Left renal pelvis (tissue), 4 donors: Measurements from ENCODE around the gene BRIX1. TPM values are rescaled to one million over a fixed set of nuclear protein-coding genes. Genes with fewer than 3 reads are reported as not detected.
"Not testable (repeated sequence)": the region's sequence is repeated elsewhere in the genome, so short reads cannot be mapped to it uniquely, and the experiment has no call there.

Experiments used
- DNase-seq, 4 donors: peaks; one replicate each; pipeline ENCODE4 v3.0.0-alpha.2; 2013; ENCODE audit warnings: low read depth in 4 of 4, low spot score in 3 of 4
- polyA plus RNA-seq, 4 donors: library from polyadenylated mRNA; unstranded; fragments of 120-200 nt; gene quantifications; one replicate each; pipeline ENCODE4 v1.2.1, GENCODE V29; 2013; ENCODE audit not compliant: insufficient read length in 4 of 4

Gene BRIX1
- polyA plus RNA-seq, 4 donors: 45.9 to 71.1 (median 51.2) TPM

DNA sequence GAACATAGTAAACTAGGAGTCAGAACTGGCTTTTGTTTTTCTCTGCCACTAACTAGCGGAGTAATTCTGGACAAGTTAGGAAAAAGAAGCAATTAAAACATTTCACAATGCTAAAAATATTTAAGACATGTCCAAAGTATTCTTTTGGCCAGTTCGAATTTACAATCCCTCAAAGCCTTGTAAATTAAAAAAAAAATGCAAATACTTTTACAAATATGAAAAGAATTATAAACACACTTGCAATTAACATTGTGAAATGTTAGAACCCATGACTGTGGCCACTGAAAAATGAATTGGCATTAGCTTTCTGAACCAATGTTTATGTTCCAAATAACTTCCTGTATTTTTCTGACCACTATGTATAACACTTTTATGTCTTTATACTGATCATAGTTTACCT is 2.4 kb upstream of the BRIX1 start:
- no peak for DNase-seq

DNA sequence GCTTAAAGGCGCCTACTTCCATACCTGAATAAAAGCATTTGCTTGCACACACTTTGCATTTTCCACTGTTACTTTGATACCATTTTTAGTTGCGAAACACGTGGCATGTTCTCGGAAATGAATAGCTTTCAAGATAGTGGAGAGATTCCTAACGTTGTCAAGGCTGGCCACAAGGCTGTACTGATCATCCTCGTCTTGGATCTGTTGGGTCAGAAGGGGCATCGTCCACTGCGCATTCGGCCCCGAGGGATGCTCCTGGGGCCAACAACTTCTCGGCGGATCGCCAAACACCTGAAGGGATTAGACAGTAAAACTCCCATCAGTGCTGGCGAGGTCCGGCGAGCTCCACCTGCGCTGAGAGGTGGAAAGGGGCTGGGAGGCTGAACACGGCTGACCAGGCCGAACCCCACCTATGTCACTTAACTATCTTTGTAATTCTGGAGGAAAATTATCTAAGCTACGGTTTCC is 806 bp upstream of the BRIX1 start:
- no peak for DNase-seq

DNA sequence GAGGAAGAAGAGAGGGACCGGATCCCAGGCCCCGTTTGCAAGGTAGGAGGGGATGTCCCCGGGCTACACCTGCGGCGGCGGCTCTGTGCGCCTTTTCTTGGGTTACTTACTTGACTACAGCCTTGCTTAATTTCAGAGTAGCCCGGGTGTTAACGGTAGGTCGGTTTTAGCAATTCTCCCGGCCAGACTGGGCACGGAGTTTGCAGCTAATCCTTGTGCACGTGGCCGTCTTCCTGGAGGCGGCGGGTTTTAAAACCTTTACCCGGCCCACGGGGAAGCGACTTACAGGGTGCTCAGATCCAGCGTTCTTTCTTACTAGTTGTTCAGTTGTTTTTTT is 313 bp downstream of the BRIX1 start:
- no peak for DNase-seq

DNA sequence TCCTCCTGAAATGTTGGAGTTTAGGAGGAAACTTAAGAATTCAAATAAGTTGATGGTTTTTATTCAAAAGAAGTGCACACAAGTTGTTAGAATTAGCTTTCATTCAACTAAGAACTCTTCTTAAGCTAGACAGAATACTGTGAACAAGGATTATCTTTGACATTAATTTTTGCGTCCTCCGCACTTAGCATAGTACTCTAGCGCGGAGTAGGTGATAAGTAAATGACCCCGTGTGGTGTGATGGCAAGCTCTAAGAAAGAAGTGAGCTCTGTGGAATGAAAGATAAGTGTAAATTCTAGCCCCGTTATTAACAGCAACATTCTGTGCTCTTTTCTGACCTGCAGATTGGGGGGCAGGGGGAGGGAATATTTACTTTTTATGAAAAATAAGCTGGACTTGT is 1.0 kb downstream of the BRIX1 start:
- DNase-seq: no peak

DNA sequence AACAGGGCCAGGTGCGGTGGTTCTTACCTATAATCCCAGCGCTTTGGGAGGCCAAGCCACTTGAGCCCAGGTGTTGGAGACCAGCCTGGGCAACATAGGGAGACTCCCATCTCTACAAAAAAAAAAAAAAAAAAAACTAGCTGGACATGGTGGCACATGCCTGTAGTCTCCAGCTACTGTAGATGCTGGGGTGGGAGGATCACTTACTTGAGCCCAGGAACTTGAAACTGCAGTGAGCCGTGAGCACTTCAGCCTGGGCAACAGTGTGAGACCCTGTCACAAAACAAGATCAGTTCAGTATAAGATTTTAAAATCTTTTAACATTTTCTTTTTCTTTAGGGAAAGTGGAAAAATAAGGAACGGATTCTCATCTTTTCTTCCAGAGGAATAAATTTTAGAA is 2.5 kb downstream of the BRIX1 start:
- no peak for DNase-seq

DNA sequence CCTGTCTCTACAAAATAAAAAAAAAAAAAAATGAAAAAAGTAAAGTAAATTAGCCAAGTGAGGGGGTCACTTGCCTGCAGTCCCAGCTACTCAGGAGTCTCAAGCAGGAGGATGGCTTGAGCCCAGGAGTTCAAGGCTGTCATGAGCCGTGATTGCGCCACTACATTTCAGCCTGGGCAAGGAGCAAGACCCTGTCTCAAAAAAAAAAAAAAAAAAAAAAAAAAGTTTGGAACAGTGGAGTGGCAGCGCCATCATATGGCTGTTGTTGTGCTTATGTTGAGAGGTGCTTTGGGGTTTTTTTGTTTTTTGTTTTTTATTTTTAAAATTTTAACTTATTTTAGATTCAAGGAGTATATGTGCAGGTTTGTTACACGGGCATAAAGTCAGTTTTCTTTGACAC is 3.6 kb downstream of the BRIX1 start:
- no peak for DNase-seq

DNA sequence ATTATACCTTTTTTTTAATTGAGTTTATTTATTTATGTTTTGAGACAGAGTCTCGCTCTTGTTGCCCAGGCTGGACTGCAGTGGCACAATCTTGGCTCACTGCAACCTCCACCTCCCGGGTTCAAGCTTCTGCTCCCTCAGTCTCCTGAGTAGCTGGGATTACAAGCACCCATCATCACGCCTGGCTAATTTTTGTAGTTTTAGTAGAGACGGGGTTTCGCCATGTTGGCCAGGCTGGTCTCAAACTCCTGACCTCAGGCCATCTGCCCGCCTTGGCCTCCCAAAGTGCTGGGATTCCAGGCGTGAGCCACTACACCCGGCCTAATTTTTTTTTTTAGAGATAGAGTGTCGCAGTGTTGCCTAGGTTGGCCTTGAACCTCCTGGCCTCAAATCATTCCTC is 7.7 kb downstream of the BRIX1 start:
- not testable (repeated sequence) for DNase-seq

DNA sequence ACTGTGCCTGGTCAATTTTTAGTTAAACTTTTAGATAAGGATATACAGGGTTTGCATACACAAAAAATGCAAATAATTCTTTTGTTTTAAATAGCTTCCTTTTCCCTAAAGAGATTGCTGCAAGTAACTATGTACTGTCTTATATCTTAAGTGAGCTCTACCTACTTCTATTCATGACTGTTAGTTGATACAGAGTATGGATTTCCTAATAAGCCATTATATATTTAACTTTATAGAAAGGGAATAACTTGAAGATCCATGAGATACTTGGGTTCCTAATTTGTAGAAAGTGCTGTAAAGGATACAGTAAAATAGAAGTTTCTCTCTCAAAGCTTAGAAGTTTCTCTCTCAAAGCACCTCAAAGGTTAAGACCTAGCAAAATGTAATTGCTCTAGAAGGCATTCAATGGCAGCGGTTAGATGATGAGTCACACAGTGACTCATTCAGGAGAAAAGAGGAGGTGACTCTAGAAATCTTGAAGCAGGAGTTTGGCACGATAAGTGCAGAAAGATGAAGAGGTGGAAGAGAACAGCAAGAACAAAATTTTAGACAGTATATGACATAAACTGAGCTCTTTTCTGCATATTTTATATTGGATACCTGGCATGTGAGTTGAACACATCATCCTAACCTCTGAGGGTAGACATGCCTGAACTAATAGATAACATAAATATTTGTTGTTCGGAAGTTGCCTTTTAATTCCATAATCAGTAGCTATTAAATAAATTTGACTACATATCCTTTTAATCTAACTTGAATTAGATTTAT is 8.4 kb downstream of the BRIX1 start:
- no peak for DNase-seq

DNA sequence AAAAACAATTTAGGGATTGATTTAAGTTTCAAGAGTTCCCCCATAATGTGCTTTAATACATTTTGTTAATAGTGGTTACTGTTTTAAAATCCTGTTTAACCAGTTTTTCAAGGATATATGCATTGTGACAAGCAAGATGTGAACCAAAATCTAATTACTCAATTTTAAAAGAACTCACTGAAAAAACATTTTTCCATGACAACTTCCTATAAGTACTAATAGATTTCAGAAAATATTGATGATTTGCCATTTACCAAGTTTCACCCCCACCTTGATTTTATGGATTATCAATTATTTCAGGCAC is 8.9 kb downstream of the BRIX1 start:
- no peak for DNase-seq

DNA sequence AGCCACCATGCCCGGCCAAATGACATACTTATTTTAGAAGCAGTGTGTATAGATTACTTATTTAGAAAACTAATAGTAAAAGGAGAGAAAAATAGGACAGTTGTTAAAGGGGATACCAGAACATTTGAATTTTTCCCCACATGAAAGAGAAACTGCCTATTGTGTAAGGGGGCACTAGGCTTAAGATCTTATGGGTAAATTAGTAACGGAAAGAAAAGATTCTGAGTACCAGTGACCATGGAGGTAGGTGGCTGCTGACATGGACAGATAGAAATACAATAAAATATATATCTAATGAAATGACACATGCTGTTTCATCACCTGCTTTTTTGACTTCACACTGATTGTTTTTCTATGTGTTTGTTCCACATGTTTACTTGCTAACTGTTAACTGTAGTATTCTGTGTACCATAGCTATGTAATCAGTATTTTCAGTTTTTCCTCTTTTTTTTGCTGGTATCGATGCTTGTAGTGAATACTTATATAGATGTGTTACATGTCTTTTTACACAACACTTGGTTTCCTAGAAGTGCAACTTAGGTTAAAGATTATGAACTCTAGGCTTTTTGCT is 10.9 kb downstream of the BRIX1 start:
- no peak for DNase-seq

DNA sequence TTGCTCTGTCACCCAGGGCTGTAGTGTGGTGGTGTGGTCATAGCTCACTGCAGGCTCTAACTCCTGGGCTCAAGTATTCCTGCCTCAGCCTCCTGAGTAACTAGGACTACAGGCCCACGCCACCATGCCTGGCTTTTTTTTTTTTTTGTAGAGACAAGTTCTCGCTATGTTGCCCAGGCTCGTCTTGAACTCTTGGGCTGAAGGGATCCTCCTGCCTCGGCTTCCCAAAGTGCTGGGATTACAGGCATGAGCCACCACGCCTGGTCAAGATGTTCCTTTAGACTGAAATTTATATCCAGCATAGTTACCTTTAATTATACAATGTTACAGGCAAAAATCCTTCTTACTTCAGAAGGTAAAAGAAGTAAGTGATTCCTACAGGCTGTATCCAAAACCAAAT is 12.3 kb downstream of the BRIX1 start:
- no peak for DNase-seq

DNA sequence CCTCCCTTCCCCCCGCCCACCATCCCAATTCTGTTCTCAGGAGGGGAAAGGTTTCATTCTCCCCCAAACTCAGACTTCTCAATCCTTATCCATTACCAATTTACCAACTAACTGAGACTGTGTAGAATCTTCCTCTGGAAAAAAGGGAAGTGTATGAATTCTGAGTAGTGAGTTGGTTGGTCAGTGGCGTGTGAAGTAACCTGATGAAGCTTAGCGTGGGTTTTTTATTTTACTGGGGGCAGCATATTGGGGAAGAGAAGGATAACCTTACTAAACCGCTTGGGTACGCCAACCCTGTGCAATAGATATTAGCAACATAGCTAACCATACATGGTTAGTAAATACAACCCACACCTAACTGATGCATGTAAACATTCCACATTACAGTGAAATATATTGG is 12.8 kb downstream of the BRIX1 start:
- no peak for DNase-seq

DNA sequence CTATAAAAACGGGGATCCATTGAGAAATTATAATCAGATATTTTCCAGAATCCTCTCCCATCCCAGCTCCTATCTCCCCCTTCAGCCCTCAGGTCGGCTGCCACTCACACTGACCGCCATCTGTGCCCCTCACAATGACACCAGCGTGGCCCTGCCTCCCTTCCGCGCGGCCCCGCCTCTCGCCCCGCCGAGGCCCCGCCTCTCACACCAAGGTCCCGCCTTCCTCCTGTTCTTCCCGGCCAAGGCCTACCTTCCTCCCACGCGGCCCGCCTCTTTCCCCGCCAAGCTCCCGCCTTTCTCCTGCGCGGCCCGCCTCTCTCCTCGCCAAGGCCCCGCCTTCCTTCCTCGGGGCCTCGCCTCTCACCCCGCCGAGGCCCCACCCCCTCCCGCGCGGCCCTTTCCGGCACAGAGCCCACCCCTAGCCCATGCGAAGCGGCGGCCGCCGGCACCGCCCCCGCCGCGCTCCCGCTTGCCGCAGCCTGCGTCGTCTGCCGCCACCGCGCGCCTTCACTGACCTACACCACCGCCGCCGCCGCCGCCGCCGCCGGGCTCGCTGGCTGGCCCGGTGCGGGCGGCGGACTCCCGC is 13.7 kb downstream of the BRIX1 start, which contains the start of gene DNAJC21:
Gene DNAJC21, plus strand, starts transcription at position 426 of the 586 bp plus-strand sequence. CDS start 261 bp downstream, outside the sequence.
- DNase-seq: peak; percentile 90 to 93 (median 93)

DNA sequence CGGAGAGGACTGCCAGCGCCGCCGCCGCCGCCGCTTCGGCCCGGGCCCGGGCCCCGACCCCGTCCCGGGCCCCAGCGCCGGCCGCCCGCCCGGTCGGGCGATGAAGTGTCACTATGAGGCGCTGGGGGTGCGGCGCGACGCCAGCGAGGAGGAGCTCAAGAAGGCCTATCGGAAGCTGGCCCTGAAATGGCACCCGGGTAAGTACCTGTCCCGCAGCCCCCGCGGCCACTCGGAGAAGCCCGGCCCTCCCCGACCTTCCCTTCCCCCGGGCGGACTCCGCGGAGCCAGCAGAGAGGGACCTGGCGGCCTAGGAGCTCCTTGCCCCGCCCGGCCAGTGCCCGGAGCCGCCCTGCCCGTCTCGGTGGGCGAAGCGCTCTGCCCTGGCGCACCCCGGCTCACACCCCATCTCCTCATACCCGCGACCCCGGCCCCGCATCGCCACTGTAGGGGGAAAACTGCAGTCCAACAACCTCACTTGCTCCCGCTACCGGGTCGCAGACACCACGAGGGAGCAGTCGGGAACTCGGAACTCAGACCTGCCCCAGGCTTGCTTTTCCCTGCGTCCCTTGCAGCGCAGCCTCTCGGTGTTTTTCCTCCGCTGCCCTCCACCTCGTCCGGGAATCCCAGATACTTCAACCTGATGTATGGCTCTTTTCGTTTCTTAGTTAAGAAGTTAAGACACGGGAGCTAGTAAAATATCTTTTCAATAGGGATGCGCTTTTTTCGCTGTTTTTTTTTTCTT is 14.4 kb downstream of the BRIX1 start:
- DNase-seq: peak; percentile 47 to 63 (median 52)

DNA sequence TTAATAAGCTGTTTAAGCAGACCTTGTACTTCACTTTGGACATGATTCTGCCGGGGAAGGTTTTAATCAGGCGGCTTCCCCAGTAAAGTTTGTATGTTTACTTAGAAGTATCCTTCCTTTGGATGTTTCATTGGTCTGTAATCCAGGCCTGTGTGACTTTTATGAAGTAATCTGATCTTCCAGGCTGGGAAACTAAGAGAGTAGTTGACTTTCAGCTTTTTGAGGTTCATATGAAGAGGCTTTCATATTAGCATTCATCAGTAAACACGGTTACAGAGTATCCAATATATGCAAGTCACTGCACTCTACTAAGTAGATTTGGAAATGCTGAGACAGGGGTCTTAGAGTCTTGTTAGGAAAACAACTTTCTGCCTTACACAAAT is 14.9 kb downstream of the BRIX1 start:
- peak in 1 of 4 donors; percentile 12 for DNase-seq

DNA sequence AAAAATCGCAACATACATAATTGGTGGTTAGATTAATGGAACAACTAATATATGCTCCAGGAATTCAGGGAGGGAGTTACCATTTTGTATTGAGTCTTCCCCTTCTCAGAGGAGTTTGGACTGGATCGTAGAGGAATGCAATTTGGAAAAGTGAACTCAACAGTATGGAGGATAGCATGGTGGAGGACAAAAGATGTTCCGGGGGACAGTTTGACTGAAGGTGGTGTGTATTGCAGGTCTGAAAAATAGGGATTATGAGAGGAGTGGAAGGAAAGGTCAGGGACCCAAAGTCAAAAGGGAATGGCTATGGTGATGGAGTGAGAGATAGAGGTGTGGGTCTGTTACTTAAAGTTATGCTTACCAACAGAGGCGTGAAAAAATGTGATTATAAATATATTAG is 15.4 kb downstream of the BRIX1 start:
- DNase-seq: no peak

DNA sequence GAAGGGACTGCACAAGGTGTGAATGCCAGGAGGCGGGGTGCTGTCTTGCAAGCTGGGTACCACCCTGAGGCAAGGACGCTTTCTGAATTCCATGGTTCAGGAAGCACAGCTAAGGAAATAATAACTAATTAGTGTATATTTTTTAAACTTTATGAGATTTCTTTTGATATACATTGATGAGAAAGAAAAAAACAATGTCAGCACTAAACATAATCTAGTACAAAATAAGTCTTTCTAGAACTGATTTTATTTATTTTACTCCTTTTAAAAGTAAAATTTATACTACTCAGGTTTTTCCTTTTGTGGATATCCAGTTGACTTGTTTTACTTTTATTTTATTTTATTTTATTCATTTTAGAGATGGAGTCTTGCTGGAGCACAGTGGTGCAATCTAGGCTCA is 17.4 kb downstream of the BRIX1 start:
- no peak for DNase-seq

DNA sequence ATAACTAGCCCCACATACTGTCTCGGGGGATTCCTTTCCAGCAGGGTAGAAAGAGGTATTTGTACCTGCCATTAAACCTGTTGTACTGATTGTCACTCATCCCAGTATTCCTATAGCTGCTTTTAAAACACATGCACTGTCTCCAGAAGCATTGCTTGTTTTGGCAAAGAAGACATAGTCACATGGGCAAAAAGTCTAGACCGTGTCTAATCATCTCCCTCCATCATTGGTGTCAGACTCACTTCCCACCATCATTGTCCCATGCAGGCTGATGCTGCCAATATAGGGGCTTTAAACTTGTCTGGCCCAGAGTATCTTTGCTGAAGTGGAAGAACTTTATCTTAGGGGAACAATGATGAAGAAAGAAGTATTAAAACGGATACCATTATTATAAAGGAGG is 26.4 kb downstream of the BRIX1 start:
- DNase-seq: no peak

DNA sequence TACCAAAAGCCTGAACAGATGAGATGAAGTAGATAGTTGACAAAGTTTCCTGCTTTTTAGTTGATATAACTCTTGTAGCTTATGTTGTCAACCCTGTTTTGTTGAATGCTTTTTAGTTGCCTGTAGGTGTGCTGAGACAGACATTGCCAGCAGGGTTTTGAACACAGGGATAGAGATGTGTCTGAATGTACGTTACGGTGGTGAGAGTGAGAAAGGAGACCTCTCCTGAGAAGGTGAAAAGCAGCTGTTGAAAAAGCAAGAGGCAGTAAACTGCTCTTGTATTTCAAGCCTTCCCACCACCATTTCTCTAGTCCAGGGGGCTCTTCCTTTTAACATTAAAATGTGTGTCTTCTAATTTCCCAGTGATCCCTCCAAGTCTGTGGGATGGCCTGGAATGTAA is 28.5 kb downstream of the BRIX1 start:
- DNase-seq: no peak

DNA sequence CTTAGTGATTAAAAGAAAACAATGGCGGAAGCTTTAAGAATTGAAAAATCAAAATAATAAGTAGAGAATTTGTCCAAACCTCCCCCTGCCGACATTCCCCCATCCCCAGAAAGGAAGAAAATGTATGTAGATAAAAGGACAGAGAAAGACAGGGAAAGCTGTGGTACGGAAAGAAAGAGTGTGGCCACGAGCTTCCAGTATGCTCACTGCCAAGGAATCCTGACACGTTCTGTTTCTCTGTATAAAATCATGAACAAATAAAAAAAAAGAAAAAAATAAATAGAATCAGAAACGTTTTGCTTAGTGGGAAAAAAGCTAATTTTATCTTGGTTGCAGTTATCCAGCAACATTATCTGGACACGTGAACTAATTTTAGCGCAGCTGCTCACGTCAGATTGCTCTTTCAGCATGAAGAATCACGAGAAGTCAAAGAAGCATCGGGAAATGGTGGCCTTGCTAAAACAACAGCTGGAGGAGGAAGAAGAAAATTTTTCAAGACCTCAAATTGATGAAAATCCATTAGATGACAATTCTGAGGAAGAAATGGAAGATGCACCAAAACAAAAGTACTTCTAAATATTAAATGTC is 29.0 kb downstream of the BRIX1 start:
- no peak for DNase-seq

DNA sequence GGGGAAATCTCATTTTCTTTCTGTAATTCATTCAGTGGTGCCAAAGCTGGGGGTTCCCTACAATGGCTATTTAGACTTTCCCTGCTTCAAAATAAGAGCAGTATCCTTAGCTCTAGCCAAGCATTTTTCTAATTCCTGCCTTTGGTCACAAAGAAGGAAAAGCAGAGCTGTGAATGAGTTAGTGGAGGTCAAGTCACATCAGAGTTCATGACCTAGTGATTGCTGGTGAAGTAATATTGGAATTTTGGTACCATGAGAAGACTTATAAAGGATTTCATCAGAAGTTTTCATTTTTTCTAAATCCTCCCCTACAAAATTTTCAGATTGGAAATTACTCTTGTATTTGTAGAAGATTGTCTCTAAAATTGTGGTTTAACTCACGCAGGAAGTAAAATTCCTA is 41.8 kb downstream of the BRIX1 start:
- DNase-seq: no peak
